Fibroblast of skin of left biceps (primary cell): ENCODE data around the gene DPF3.

ENCODE experiments used
- DNase-seq, 2 experiments: peaks; one replicate each; pipeline ENCODE4 v3.0.0-alpha.2; 2013; ENCODE audit warnings: low read depth in 2 of 2

Gene DPF3

DNA sequence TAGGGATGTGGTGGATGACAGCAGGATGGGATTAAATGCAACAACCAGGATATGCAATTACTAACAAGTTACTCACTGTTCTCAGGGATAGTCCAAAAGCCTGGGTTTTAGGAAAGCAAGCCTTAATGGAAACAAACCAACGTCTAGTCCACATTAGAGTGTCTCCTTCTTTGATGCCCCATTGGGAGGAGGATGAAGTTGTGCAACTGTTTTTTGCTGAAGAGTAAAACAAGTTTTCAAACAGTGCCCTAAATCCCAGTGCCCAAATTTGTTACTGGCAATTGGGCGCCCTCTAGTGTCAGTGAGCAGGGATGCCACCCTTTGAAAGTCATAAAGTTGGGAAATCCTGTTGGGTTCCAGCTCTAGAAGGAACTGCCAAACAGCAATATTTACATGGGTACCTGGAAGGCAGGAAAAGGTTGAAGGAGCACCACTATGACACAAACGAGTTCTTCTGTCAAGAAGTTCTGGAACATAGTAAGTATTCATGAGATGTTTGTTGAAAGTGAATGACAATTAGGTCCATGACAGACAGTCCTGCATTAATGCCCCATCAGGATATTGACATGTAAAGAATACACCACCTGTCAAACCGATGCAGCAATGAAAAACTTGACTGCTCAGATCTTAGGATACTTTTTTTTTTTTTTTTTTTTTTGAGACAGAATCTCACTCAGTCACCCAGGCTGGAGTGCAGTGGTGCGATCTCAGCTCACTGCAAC is 11.1 kb upstream of the DPF3 start:
- DNase-seq, result peak; percentile 56 to 64

- no peak for DNase-seq
Observed at GRCh38 chr14:72904218-72904617, 10.3 kb upstream of the DPF3 start.

DNA sequence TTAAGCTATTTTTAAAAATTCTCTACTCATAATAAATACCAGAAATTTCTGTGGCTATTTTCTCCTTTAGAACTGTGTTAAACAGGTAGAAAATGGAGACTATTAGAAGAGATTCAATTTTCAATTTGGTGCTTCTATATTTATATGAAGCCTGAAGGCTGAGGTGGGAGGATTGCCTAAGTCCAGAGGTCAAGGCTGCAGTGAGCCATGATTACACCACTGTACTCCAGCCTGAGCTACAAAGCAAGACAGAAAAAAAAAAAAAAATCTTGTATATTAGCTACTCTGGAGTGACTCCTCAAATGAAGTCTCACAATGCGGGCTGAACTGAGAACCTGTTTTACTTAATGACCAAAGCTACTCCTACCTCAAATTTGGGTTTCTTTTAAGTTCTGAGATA is 9.8 kb upstream of the DPF3 start:
- no peak for DNase-seq

- DNase-seq, result no peak
Observed at GRCh38 chr14:72902801-72903530, 9.1 kb upstream of the DPF3 start.

- no peak for DNase-seq
Observed at GRCh38 chr14:72901361-72901760, 7.5 kb upstream of the DPF3 start.

DNA sequence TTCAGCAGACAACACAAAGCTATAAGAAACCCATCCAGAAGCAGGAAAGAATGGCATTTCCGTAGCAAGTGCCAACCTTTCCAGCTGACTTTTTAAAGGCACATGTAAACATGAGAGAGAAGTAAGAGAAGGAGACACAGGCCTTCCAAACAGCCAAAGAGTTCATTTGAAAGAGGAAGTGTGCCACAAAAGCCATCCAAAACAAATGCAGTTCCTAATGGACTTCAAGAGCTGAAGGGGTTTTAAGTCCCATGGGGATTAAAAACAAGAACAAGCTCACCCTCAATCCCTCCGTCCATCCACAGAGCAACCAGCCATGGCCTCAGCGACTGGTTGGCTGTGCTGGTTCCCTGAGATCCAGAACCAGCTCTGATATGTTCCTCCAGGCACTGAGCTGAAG is 4.5 kb upstream of the DPF3 start:
- DNase-seq, result no peak

GRCh38 chr14:72894623-72895378 is 900 bp upstream of the DPF3 start:
- no peak for DNase-seq

DNA sequence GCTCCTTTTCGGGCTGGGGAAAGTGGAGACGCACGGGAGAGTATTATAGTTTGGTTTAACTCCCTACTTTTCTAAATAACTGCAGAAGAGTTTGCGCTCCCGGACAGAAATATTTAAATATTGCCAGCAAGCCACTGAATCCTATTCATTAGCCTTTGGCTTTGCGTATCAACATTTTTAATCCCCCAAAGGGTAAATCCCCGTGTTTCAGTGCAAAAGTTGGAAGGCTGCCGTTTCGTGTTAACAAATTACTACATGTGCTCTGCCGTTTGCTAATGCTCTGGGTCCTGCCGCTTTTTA is 372 bp upstream of the DPF3 start:
- no peak for DNase-seq

GRCh38 chr14:72892879-72893635 is 844 bp downstream of the DPF3 start:
- no peak for DNase-seq

DNA sequence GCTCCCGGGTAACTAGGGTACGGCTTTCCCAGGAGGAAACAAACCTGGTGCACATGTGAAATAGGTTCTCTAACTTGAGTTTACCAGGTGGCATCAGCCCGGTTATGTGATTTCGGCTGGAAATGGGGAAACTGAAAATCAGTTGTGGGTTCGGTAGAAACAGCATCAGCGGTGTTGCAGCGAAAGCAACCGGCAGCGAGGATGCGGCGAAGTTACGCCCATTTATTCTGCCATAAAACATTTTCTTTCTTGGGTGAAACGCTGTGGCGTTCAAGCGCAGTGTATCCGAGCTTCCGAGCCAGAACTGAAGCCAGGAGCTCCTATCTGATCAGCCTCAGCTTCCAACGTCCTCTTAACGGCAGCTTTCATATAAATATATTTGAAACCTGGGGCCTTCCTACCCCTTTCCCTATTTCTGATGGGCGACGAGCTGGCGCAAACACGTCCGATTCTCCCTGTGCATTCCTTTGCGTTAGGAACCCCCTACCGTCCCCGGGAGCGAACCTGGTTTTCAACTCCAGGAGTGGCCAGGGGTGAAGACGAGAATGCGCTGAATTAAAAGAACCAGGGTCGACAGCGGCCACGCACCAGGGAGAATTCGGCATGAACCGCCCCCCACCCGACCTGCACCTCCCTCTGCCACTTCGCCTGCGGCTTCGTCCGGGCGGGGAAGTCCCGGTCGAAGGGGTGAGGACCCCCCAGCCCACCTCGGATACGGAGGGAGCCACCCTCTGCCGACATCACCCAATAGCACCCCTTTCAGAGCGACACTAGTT is 1.6 kb downstream of the DPF3 start:
- no peak for DNase-seq

DNA sequence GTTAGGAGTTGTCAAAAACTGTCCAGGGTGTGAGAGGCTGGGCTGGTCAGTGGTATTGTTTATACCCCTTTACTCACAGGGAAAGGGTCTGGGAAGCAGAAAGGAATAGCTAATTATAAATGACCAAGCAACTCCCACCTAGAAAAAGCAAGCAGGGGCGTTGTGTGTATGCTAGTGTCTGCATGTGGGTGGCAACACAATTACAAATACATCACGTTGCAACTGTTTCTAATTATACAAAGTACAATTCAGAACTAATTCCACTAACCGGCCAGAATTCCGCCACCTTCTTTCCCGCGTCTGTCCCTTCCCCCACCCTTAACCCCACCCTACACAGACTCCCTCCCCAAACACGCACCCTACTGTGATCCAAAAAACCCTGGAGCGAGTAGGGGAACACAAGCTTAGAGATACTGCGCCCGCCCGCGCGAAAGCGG is 2.2 kb downstream of the DPF3 start:
- no peak for DNase-seq

DNA sequence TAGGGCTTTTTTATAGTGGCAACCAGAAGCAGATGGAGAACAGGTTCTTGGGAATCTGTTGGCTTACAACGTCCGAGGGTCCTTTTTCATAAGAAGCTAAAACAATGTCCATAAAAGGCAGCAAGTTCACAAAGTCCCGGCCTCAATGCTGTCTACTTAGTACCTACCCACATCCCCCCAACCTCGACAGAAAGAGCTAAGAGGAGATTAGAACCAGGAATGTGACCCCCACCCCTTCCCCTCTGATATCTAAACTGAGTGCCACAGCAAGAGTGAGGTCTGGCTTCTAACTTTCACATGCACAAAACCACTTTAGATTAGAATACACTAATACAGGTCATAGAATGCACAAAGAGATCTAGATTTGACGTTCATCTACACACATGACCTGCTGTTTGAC is 4.5 kb downstream of the DPF3 start:
- no peak for DNase-seq

GRCh38 chr14:72888636-72889201 is 5.2 kb downstream of the DPF3 start:
- DNase-seq, result no peak

- DNase-seq, result no peak
Observed at GRCh38 chr14:72888192-72888591, 5.7 kb downstream of the DPF3 start.

DNA sequence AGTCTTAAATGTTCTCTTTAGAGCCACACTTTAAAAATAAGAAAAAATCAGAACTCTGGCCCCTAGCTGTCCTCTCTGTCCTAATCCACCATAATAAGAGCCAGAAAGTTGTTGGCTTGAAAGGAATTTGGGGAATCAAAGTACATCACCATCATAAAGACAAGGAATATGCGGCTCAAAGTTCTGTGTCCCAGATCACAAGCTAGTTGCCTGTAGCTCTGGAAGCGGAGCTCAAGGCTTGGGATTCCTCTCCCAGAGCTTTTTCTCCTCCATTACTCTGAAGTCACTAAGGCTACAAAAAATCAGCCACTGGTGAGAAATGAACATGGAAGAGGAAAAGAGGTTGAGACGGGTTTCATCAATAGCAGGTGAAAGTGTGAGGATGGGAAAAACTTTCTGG is 6.4 kb downstream of the DPF3 start:
- no peak for DNase-seq

GRCh38 chr14:72884386-72884785 is 9.5 kb downstream of the DPF3 start:
- no peak for DNase-seq

DNA sequence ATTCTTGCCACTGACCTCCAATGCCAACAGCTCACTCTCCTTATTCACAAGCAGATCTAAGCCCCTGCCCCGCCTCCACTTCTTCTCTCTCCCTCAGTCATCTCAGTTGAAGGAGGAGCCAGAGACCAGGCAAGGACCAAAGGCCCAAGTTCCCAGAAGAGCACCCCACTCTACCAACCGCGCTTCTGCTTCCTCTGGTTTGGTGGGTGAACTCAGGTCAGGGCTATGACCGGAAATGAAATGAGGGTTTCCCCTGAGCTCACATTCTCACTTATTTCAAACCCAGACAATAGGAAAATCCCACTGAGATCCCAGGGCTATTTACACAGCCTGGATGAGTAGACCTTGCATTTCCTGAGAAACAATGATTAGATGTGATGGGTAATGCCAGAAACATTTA is 9.9 kb downstream of the DPF3 start:
- no peak for DNase-seq

DNA sequence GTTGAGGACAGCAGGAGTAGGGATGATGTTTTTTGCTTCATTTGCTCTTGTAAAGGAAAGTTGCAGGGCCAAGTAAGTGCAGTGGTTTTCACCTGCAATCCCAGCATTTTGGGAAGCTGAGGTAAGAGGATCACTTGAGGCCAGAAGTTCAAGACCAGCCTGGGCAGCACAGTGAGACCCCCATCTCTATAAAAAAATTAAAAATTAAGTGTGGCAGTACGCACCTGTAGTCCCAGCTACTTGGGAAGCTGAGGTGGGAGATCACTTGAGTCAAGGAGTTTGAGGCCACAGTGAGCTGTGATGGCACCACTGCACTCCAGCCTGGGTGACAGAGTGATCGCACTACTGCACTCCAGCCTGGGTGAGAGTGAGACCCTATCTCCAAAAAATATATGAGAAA is 10.8 kb downstream of the DPF3 start:
- DNase-seq, result no peak

GRCh38 chr14:72882463-72882862 is 11.4 kb downstream of the DPF3 start:
- DNase-seq, result no peak

DNA sequence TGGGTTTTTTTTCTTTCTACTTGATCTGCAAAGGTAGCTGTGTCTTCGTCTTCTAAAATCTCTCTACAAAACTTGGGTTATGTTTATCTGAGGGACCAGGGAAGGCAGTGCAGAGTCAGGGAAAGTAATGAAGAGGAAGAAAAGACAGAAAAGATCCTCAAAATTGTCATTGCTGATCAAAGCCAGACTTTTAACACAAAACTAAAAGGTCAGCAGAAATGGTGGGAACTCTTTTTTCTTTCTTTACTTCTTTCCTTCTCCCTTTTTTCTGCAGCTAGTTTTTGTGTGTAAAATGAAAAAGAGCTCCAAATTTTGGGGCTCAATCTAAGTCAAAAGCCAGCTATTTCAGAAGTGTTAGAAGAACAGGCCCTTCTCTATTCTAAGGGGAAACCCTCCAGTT is 11.9 kb downstream of the DPF3 start:
- DNase-seq, result no peak

DNA sequence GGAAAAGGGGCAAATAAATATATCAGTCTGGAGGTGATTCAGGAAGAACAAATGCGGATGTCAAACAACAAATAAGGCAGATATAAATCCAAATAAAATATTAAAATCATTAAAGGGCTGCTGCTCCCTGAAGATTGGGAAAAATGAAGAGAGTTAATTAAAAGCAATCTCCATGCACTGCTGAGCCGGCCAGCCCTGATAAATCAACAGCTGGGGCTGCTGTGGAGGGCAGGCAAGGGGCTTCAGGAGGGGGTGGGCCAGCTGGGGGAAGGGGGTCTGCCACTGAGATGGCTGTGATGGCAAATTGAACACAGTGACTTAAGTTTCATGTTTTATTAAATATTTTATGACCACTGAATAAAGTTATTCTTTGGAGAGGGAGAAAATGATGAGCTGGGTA is 12.4 kb downstream of the DPF3 start:
- no peak for DNase-seq
